HG03469 (cell line): ENCODE results near the gene SLC16A10.

Experiments
- ATAC-seq: cut with Tn5 transposase; IDR thresholded peaks from one replicate; pipeline ENCODE4 v1.9.1; 2021; ENCODE audit warnings: mild to moderate bottlenecking, moderate library complexity, moderate number of reproducible peaks; ENCODE audit not compliant: unreplicated experiment

The SLC16A10 gene

GRCh38 chr6:111210194-111210728 is 123.0 kb downstream of the SLC16A10 start:
- ATAC-seq = no peak

DNA sequence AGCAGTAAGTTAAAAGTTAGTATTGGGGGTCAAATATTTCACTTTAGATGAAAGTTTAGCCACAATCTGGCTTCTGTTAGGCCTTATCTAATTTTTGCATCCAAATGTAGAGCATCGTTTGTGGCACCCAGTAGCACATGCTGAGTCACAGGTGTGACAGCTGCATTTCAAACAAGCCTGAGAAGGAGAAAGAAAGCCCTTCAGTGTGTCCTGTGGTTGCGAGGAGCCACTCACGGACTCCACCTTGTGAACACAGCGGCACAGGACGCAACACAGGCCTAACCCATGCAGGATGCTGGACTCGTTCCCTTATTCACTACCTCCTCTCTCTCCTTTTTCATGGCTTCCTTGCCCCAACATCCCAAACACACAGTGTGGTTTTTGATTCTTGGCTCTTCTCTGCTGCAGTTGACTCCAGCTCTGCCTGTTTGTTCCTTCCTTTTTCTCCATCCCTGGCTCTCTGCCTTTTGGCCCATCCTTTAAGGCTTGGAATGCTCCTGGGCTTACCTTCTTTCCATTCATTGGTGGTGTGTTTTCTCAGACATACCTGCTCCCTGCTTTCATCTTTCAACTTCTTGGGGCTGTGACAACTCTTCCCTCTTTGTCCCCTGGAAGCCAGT is 124.2 kb downstream of the SLC16A10 start:
- no peak for ATAC-seq

DNA sequence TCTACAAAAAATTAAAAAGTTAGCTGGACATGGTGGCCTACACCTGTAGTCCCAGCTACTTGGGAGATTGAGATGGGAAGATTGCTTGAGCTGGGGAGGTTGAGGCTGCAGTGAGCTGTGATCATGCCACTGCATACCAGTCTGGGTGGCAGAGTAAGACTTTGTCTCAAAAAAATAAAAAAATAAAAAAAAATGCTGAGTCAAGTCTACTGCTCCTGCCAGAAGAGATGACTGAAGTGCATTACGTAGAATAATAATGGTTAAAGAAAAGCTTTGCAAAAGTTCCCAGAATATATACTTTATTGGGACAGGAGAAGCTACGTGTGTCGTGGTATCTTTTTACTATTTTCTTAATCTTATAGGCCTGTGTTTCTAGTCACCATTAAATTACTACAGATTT is 125.3 kb downstream of the SLC16A10 start:
- ATAC-seq = no peak

DNA sequence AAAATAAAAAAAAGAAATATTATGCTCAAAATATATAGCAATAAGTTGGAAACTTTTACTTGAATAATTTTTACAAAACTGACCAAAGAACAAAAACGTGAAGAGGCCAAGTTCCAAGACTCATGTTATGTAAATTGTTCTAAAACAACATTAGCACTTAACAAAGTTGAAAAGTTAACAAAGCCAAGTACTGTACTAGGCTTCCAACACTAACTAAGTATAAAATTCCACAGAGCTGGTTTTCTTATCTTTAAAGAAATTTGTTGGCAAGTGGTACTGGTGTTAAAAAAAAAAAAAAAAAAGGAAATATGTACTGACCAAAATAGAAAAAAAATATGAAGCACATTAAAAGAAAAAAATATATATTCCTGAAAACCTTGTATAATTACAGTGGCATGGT is 127.8 kb downstream of the SLC16A10 start:
- no peak for ATAC-seq

- no peak for ATAC-seq
Observed at GRCh38 chr6:111219785-111220184, 132.5 kb downstream of the SLC16A10 start.

DNA sequence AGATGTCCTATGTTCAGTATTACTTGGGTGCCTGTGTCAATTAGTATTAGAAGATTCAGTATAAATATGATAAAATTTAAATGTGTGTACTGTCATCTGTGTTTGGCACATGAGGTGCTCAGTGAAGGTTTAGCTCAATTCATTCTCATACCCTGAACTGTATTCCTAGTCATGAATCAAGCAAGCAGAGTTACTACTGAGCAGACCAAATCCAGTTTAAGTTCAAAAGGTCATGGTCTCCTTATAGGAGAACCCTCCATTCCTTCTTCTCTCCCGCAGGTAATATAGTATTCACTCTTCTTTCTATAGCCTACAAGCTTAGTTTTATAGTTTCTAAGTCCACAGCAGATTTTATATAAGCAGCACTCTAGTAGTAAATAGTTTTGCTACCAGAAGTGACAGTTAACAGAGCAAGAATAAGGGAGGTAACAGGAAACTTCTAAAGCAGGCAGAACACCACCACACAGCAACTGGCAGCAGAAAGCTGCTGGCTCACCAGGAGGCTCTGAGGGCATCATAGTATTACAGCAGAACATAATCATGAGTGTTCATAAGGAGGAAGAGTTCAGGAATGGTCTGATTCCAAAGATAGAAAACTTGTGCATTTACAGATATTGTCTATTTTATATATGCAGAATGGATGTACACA is 133.2 kb downstream of the SLC16A10 start:
- no peak for ATAC-seq

DNA sequence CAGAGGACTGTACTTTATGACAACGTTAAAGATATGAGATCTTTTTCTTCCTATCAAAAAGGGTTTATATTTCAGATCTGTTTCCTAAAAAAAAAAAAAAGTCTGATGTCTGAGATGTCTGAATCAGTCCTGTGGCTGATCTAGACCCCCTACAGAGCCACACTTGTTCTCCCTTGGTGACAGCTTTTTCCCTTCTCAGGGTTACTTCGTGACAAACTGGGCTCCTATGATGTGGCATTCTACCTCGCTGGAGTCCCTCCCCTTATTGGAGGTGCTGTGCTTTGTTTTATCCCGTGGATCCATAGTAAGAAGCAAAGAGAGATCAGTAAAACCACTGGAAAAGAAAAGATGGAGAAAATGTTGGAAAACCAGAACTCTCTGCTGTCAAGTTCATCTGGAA is 134.5 kb downstream of the SLC16A10 start:
- no peak for ATAC-seq

- no peak for ATAC-seq
Observed at GRCh38 chr6:111222341-111222740, 135.0 kb downstream of the SLC16A10 start.

- no peak for ATAC-seq
Observed at GRCh38 chr6:111228094-111228493, 140.8 kb downstream of the SLC16A10 start.

GRCh38 chr6:111230351-111231089 is 143.2 kb downstream of the SLC16A10 start:
- ATAC-seq = no peak

- no peak for ATAC-seq
Observed at GRCh38 chr6:111231090-111231459, 143.8 kb downstream of the SLC16A10 start.

- no peak for ATAC-seq
Observed at GRCh38 chr6:111237852-111238251, 150.5 kb downstream of the SLC16A10 start.

GRCh38 chr6:111238464-111239119 is 151.3 kb downstream of the SLC16A10 start:
- no peak for ATAC-seq

GRCh38 chr6:111239461-111239860 is 152.2 kb downstream of the SLC16A10 start:
- no peak for ATAC-seq

DNA sequence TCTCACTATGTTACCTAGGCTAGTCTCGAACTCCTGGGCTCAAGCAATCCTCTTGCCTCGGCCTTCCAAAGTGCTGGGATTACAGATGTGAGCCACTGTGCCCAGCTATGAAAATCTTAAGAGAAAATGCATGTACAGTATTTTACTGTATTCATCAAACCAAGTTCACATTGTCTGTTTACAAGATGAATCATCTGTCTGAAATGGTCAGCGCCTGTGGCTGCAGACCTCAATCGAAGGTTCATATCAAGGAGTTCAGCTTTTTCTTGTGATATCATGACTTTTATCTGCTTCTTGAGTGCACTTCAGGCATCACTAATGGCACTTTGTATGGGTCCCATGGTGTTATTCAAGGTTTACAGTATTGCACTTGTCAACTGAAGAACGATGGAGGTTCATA is 155.1 kb downstream of the SLC16A10 start:
- ATAC-seq = no peak

GRCh38 chr6:111243095-111243494 is 155.8 kb downstream of the SLC16A10 start:
- ATAC-seq = no peak

DNA sequence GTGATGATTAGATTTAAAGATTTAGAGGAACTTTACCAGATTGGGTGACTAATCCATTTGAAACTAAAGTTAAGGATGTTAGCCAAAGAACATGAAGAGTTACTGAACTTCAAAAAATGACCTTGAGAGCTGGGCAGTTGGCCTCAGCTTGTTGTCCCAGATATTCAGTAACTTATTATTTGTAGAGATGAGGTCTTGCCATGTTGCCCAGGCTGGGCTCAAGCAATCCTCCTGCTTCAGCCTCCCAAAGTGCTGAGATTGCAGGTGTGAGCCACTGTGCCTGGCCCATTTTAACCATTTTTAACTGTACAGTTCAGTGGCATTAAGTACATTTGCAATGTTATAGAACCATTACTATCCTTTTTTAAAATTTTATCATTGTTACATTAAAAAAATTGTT is 161.5 kb downstream of the SLC16A10 start:
- no peak for ATAC-seq

- peak; percentile 52 for ATAC-seq
Observed at GRCh38 chr6:111250791-111251354, 163.6 kb downstream of the SLC16A10 start.

GRCh38 chr6:111252726-111253125 is 165.4 kb downstream of the SLC16A10 start:
- ATAC-seq = no peak

- ATAC-seq = no peak
Observed at GRCh38 chr6:111254004-111254778, 166.9 kb downstream of the SLC16A10 start.
